ENCODE measurements around the gene MREG.
A peak's percentile ranks its signal among the peaks of the same experiment; 100 is the strongest.
"Not testable (repeated sequence)": the region's sequence is repeated elsewhere in the genome, so short reads cannot be mapped to it uniquely, and the experiment has no call there.

The MREG gene

GRCh38 chr2:216021768-216022565, 8.6 kb upstream of the MREG start:
- DNase-seq (ENCODE audit: low spot score) = no peak

- no peak for DNase-seq (ENCODE audit: low spot score)
Measured at GRCh38 chr2:216018709-216019108, 5.4 kb upstream of the MREG start.

- DNase-seq (ENCODE audit: low spot score) = peak; percentile 29
Measured at GRCh38 chr2:216017365-216017764, 4.0 kb upstream of the MREG start.

- DNase-seq (ENCODE audit: low spot score) = no peak
Measured at GRCh38 chr2:216016581-216016980, 3.2 kb upstream of the MREG start.

GRCh38 chr2:216015722-216016464, 2.5 kb upstream of the MREG start:
- no peak for DNase-seq (ENCODE audit: low spot score)

GRCh38 chr2:216014986-216015385, 1.6 kb upstream of the MREG start:
- no peak for DNase-seq (ENCODE audit: low spot score)

- DNase-seq (ENCODE audit: low spot score) = no peak
Measured at GRCh38 chr2:216014006-216014405, 655 bp upstream of the MREG start.

- DNase-seq (ENCODE audit: low spot score) = no peak
Measured at GRCh38 chr2:216012830-216013079, 596 bp downstream of the MREG start.

- DNase-seq (ENCODE audit: low spot score) = no peak
Measured at GRCh38 chr2:216012133-216012829, 1.1 kb downstream of the MREG start.

- DNase-seq (ENCODE audit: low spot score) = not testable (repeated sequence)
Measured at GRCh38 chr2:216009215-216009614, 4.1 kb downstream of the MREG start.

GRCh38 chr2:216008387-216008786, 5.0 kb downstream of the MREG start:
- no peak for DNase-seq (ENCODE audit: low spot score)

GRCh38 chr2:216006164-216006663, 7.1 kb downstream of the MREG start:
- DNase-seq (ENCODE audit: low spot score) = no peak

GRCh38 chr2:216004697-216005283, 8.6 kb downstream of the MREG start:
- DNase-seq (ENCODE audit: low spot score) = no peak

- no peak for DNase-seq (ENCODE audit: low spot score)
Measured at GRCh38 chr2:216003876-216004696, 9.3 kb downstream of the MREG start.

- no peak for DNase-seq (ENCODE audit: low spot score)
Measured at GRCh38 chr2:216002693-216003092, 10.7 kb downstream of the MREG start.

GRCh38 chr2:216002101-216002678, 11.2 kb downstream of the MREG start:
- DNase-seq (ENCODE audit: low spot score) = no peak

- DNase-seq (ENCODE audit: low spot score) = no peak
Measured at GRCh38 chr2:216001216-216002100, 11.9 kb downstream of the MREG start.

GRCh38 chr2:215998636-215999035, 14.7 kb downstream of the MREG start:
- DNase-seq (ENCODE audit: low spot score) = no peak

- DNase-seq (ENCODE audit: low spot score) = no peak
Measured at GRCh38 chr2:215997219-215997618, 16.1 kb downstream of the MREG start.

GRCh38 chr2:215994911-215995310, 18.4 kb downstream of the MREG start:
- DNase-seq (ENCODE audit: low spot score) = no peak
